HEK293 (cell line): ENCODE measurements around the gene ZNF76.
"Not testable (repeated sequence)": the region's sequence is repeated elsewhere in the genome, so short reads cannot be mapped to it uniquely, and the experiment has no call there.

Experiments used
- CTCF ChIA-PET: fragments of 350-600 bp; formaldehyde crosslinking; extraction: SDS; loops from one replicate; lab custom pipeline; 2021; ENCODE audit warnings: antibody characterized with exemption; lab: Yijun Ruan, JAX
- POLR2A ChIA-PET: fragments of 300-600 bp; formaldehyde crosslinking; extraction: SDS; loops from one replicate; lab custom pipeline; 2020; ENCODE audit warnings: antibody characterized with exemption, inconsistent platforms; lab: Yijun Ruan, JAX
- H3K27ac ChIP-seq: fragments of 200-500 bp; sonication (Bioruptor generic); 2 replicates; pipeline ENCODE4 v1.5.1; 2014; ENCODE audit warnings: low read depth, low read length, control low read depth, inconsistent platforms; ENCODE audit errors: extremely low read depth
- H3K36me3 ChIP-seq, 2 experiments: fragments of 200-500 bp in 1 of 2; sonication (Bioruptor generic) in 1 of 2; 1 replicate in 1 of 2; 2 replicates in 1 of 2; pipeline ENCODE4 v1.5.1; 2014 to 2017; ENCODE audit warnings: inconsistent platforms in 2 of 2, low read length in 2 of 2; ENCODE audit not compliant: control insufficient read depth in 2 of 2, insufficient read depth in 1 of 2
- H3K4me1 ChIP-seq: fragments of 200-500 bp; sonication (Bioruptor generic); 2 replicates; pipeline ENCODE4 v1.5.1; 2014; ENCODE audit warnings: mild to moderate bottlenecking, low read length, inconsistent platforms; ENCODE audit not compliant: control insufficient read depth, insufficient read depth
- H3K4me3 ChIP-seq: 2 replicates; pipeline ENCODE4 v1.5.1; 2011; ENCODE audit warnings: low read depth, mild to moderate bottlenecking, control low read depth, low read length, moderate library complexity
- H3K9me3 ChIP-seq: fragments of 200-500 bp; sonication (Bioruptor generic); 2 replicates; pipeline ENCODE4 v1.5.1; 2014; ENCODE audit warnings: low read depth, low read length, inconsistent platforms; ENCODE audit not compliant: control insufficient read depth, insufficient read depth
- KLF8 ChIP-seq: fragments of 450-650 bp; formaldehyde crosslinking; IDR thresholded peaks from 2 replicates; pipeline ENCODE4 v1.5.1; 2016; ENCODE audit warnings: missing biosample characterization, missing genetic modification characterization
- TRIM28 ChIP-seq: IDR thresholded peaks from 2 replicates; pipeline ENCODE4 v1.6.1; 2011; ENCODE audit warnings: low read length, control low read depth, borderline replicate concordance
- ZBTB17 ChIP-seq: fragments of 450-650 bp; formaldehyde crosslinking; IDR thresholded peaks from 2 replicates; pipeline ENCODE4 v1.5.1; 2016; ENCODE audit warnings: missing biosample characterization, missing genetic modification characterization
- ZNF121 ChIP-seq: fragments of 450-650 bp; formaldehyde crosslinking; IDR thresholded peaks from 2 replicates; pipeline ENCODE4 v1.5.1; 2016; ENCODE audit warnings: missing biosample characterization, missing genetic modification characterization
- ZNF133 ChIP-seq: fragments of 450-650 bp; formaldehyde crosslinking; IDR thresholded peaks from 2 replicates; pipeline ENCODE4 v1.5.1; 2016; ENCODE audit warnings: missing biosample characterization, missing genetic modification characterization
- ZNF146 ChIP-seq: fragments of 450-650 bp; formaldehyde crosslinking; IDR thresholded peaks from 2 replicates; pipeline ENCODE4 v1.5.1; 2016; ENCODE audit warnings: missing biosample characterization, missing genetic modification characterization
- ZNF221 ChIP-seq: fragments of 450-650 bp; formaldehyde crosslinking; IDR thresholded peaks from 2 replicates; pipeline ENCODE4 v1.5.1; 2017; ENCODE audit warnings: missing biosample characterization, missing genetic modification characterization, borderline replicate concordance
- ZNF366 ChIP-seq: fragments of 450-650 bp; formaldehyde crosslinking; conservative IDR thresholded peaks from 2 replicates; pipeline ENCODE4 v1.5.1; 2016; ENCODE audit warnings: missing biosample characterization, missing genetic modification characterization
- ZNF37A ChIP-seq: fragments of 450-650 bp; IDR thresholded peaks from 2 replicates; pipeline ENCODE4 v1.5.1; 2018; ENCODE audit warnings: missing biosample characterization, missing genetic modification characterization
- ZNF48 ChIP-seq: fragments of 450-650 bp; formaldehyde crosslinking; IDR thresholded peaks from 2 replicates; pipeline ENCODE4 v1.5.1; 2016; ENCODE audit warnings: missing biosample characterization, missing genetic modification characterization
- ZNF549 ChIP-seq: fragments of 450-650 bp; IDR thresholded peaks from 2 replicates; pipeline ENCODE4 v1.5.1; 2018; ENCODE audit warnings: missing biosample characterization, missing genetic modification characterization, mild to moderate bottlenecking, inconsistent platforms, moderate library complexity
- ZNF596 ChIP-seq: fragments of 450-650 bp; IDR thresholded peaks from 2 replicates; pipeline ENCODE4 v1.5.0; 2018; ENCODE audit warnings: missing biosample characterization, mild to moderate bottlenecking, missing genetic modification characterization, moderate library complexity
- ZNF654 ChIP-seq: fragments of 450-650 bp; formaldehyde crosslinking; IDR thresholded peaks from 2 replicates; pipeline ENCODE4 v1.5.1; 2016; ENCODE audit warnings: low read depth, missing biosample characterization, missing genetic modification characterization
- ZNF660 ChIP-seq: fragments of 450-650 bp; IDR thresholded peaks from 2 replicates; pipeline ENCODE4 v1.5.1; 2018; ENCODE audit warnings: missing biosample characterization, mild to moderate bottlenecking, missing genetic modification characterization
- TF ChIP-seq, protein P1 (sequence below): fragments of 450-650 bp; formaldehyde crosslinking; IDR thresholded peaks from 2 replicates; pipeline ENCODE4 v1.5.1; 2016; ENCODE audit warnings: missing biosample characterization, missing genetic modification characterization

The ZNF76 gene

DNA sequence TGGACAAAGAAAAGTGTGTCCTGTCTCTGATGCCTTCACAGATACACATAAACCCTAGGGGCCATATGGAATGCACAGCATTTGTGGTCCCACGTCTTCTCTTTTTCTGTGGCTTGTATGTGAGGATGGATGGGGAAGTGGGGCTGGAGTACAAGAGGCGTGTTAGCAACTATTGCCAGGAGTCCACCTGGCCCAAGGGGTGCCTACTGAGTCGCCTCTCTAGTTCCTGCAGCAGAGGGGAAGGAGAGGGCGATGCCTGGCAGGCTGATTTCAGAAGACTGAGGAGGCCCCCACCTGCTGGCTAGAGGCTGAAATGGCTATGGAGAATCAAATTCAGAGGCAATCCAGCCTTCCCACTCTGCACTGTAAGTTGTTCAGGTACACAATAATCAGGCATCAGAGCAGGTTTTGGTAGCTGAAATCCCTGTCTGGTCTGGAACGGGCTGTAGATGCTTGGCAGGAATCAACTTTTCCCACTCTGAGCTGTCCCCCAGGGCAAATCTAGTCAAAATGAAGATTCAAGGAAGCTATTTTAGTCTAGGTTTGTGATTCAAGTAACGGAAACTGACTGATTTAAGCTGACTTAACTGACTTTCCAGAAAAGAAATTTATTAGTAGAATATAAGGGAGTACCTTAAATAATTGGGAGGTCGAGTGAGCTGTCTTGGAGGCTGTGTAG, 68.0 kb downstream of the ZNF76 start:
- Histone ChIP-seq H3K27ac (no peak overlapping the region), H3K4me3 (no peak overlapping the region)
- POLR2A ChIA-PET = interaction anchor here (0.6 to 1.6 kb wide), 7 partner anchors 9 to 1269 kb away, joined by 3 to 8 read pairs (median 6); partner anchors contain the start of genes RPL10A and ZNF76

DNA sequence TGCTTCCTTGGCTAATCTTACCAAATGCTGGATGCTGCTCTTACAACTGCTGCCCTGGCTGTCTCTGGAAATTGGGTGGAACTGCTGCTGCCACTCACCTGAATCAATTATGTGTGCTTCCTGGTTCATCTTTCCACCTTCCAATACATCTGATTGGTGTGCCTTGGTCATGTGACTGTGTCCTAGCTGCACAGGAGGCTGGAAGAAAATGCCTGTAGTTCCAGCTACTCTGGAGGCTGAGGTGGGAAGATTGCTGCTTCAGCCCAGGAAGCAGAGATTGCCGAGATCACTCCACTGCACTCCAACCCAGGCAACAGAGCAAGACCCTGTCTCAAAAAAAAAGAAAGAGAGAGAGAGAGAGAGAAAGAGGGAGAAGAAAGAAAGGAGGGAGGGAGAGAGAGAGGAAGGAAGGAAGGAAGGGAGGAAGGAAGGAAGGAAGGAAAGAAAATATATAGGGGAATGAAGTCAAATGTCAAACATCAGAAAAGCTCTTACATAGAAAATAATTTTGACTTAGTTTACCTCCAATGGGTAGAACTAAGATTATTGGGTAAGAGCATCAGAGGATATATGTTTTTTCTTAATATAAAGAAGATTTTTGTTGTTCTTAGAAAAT, 68.7 kb downstream of the ZNF76 start:
- no peak overlapping the region for H3K4me3 ChIP-seq
- ChIA-PET POLR2A (interaction anchor here (0.6 to 1.6 kb wide), 6 partner anchors 10 to 207 kb away, joined by 3 to 8 read pairs (median 6); partner anchors contain the start of genes RPL10A and ZNF76), CTCF (interaction anchor here (0.7 to 3.3 kb wide), 22 partner anchors 9 to 424 kb away, joined by 3 to 28 read pairs (median 4); partner anchors contain the start of gene PPARD)
- no peaks in the 10 kb centered on the region for H3K36me3 ChIP-seq
- no peaks in the 10 kb centered on the region for H3K9me3 ChIP-seq
- peak; percentile 57 for TF ChIP-seq ZNF366 (tag by site-specific recombination)
- 0 out of 2 replicates have a peak, but pooled peaks have one; percentile 58 for TF ChIP-seq ZNF596
- peak; percentile 45; the same call in 1 of the 2 replicates for TF ChIP-seq TRIM28
- TF ChIP-seq ZNF146 (tag by site-specific recombination) = no peak
- TF ChIP-seq ZNF133 = no peak
- H3K4me1 ChIP-seq = no peaks in the 10 kb centered on the region
- H3K27ac ChIP-seq = no peak overlapping the region

More for the DNA sequence above, 68.0 kb downstream of the ZNF76 start:
- H3K4me1 ChIP-seq = no peaks in the 10 kb centered on the region
- peak; percentile 70 for TF ChIP-seq ZBTB17 (tag by site-specific recombination)
- no peak for TF ChIP-seq ZNF549
- no peak for TF ChIP-seq ZNF660 (tag by site-specific recombination)
- no peak for TF ChIP-seq ZNF37A (tag by site-specific recombination)
- TF ChIP-seq, protein P1, sequence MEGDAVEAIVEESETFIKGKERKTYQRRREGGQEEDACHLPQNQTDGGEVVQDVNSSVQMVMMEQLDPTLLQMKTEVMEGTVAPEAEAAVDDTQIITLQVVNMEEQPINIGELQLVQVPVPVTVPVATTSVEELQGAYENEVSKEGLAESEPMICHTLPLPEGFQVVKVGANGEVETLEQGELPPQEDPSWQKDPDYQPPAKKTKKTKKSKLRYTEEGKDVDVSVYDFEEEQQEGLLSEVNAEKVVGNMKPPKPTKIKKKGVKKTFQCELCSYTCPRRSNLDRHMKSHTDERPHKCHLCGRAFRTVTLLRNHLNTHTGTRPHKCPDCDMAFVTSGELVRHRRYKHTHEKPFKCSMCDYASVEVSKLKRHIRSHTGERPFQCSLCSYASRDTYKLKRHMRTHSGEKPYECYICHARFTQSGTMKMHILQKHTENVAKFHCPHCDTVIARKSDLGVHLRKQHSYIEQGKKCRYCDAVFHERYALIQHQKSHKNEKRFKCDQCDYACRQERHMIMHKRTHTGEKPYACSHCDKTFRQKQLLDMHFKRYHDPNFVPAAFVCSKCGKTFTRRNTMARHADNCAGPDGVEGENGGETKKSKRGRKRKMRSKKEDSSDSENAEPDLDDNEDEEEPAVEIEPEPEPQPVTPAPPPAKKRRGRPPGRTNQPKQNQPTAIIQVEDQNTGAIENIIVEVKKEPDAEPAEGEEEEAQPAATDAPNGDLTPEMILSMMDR = peak; percentile 46
- TF ChIP-seq ZNF221 (tag by site-specific recombination) = no peak
- no peak for TF ChIP-seq ZNF48 (tag by site-specific recombination)
- TF ChIP-seq ZNF654 (tag by site-specific recombination) = peak; percentile 63
- TF ChIP-seq KLF8 (tag by site-specific recombination) = no peak
- no peaks in the 10 kb centered on the region for H3K9me3 ChIP-seq
- H3K36me3 ChIP-seq = no peaks in the 10 kb centered on the region
- CTCF ChIA-PET = interaction anchor here (0.7 to 3.3 kb wide), 22 partner anchors 9 to 425 kb away, joined by 3 to 28 read pairs (median 4); partner anchors contain the start of gene PPARD

DNA sequence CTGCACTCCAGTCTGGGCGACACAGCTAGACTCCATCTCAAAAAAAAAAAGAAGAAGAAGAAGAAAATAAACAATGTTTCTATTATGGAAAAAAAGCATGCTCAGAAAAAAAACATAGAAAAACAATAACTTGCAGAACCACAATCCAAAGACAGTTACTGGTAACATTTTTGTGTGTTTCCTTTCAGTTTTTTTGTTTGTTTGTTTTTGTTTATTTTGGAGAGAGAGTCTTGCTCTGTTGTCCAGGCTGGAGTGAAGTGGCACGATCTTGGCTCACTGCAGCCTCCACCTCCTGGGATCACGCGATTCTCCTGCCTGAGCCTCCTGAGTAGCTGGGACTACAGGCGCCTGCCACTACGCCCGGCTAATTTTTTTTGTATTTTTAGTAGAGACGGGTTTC, 69.4 kb downstream of the ZNF76 start:
- H3K4me3 ChIP-seq, POLR2A ChIA-PET, H3K27ac ChIP-seq, H3K9me3 ChIP-seq, H3K36me3 ChIP-seq, H3K4me1 ChIP-seq: not testable (repeated sequence)
- CTCF ChIA-PET = interaction anchor here (0.6 to 3.3 kb wide), 11 partner anchors 9 to 601 kb away, joined by 3 to 28 read pairs (median 6); partner anchors contain the start of gene PPARD
- TF ChIP-seq ZNF121 (tag by site-specific recombination) = 0 out of 2 replicates have a peak, but pooled peaks have one; percentile 24
